GM12872 (cell line): Measurements from ENCODE around the gene CRISPLD2.

Experiments used
- TF ChIP-seq, protein P1 (sequence below): IDR thresholded peaks from 3 replicates; pipeline ENCODE4 v1.5.1; 2011; ENCODE audit warnings: low read depth, mild to moderate bottlenecking, low read length, moderate library complexity; ENCODE audit not compliant: insufficient read depth

CRISPLD2 gene

DNA sequence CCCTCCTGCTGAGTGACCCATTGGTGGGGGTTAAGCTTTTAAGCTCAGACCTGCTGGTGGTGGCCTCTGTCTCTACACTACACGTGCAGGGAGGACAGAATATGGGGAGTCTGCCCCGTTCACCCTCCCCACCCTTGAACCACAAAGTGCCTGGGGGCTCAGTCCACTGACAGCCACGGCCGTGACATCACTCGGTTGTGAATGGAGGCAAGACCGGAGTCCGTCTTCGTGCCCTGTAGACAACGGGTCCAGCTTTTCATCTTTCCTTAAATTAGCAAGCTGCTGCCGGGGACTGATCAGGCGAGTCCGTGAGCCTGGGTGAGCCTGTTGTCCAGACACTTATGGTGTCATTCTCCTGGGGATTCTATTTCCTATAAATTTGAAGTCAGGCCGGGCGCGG lies 67.4 kb downstream of the CRISPLD2 start:
- TF ChIP-seq, protein P1, sequence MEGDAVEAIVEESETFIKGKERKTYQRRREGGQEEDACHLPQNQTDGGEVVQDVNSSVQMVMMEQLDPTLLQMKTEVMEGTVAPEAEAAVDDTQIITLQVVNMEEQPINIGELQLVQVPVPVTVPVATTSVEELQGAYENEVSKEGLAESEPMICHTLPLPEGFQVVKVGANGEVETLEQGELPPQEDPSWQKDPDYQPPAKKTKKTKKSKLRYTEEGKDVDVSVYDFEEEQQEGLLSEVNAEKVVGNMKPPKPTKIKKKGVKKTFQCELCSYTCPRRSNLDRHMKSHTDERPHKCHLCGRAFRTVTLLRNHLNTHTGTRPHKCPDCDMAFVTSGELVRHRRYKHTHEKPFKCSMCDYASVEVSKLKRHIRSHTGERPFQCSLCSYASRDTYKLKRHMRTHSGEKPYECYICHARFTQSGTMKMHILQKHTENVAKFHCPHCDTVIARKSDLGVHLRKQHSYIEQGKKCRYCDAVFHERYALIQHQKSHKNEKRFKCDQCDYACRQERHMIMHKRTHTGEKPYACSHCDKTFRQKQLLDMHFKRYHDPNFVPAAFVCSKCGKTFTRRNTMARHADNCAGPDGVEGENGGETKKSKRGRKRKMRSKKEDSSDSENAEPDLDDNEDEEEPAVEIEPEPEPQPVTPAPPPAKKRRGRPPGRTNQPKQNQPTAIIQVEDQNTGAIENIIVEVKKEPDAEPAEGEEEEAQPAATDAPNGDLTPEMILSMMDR, result no peak

DNA sequence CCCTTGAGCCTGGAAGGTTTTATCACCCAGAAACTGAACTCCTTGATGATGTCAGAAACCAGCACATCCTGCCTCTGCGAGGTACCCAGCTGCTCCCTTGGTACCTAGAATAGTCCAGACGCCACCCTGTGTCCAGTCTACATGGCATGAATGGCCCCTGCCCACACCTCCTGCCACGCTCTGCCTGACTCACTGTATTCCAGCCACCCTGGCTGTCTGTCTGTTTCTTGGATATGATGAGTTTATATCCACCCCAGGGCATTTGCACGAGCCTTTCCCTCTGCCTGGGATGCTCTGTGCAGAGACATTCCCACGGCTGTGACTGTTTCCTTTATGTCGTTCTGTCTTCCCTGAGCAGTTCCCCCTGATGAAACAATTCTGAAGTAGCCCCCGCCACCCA lies 68.7 kb downstream of the CRISPLD2 start:
- TF ChIP-seq, protein P1, result no peak

DNA sequence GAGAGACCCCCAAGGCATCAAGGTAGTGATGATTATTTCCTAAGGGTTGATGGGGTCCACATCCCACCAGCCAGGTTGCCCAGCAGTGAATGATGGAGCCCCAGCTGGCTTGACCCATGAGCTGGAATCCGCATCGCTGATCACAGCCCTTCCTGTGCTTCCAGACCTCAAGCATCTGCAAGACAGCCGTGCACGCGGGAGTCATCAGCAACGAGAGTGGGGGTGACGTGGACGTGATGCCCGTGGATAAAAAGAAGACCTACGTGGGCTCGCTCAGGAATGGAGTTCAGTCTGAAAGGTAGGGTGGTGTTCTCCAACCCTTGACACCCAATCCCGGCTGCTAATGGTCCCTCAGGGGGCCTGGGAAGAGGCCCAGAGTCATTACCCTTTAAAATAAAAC lies 69.3 kb downstream of the CRISPLD2 start:
- TF ChIP-seq, protein P1, result no peak

DNA sequence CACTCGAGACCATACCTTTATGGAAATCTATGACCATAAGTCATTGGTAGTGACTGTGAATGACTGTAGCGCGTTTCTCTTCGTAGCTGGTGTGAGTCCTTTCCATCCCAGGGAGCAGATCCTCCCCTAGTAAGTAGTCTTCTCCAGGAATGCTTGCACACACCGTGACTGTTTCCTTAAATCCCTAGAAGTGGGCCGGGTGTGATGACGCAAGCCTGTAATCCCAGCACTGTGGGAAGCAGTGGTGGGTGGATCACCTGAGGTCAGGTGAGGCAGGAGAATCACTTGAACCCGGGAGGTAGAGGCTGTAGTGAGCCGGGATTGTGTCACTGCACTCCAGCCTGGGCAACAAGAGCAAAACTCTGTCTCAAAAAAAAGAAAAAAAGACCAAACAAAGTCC lies 70.6 kb downstream of the CRISPLD2 start:
- TF ChIP-seq, protein P1, result no peak

DNA sequence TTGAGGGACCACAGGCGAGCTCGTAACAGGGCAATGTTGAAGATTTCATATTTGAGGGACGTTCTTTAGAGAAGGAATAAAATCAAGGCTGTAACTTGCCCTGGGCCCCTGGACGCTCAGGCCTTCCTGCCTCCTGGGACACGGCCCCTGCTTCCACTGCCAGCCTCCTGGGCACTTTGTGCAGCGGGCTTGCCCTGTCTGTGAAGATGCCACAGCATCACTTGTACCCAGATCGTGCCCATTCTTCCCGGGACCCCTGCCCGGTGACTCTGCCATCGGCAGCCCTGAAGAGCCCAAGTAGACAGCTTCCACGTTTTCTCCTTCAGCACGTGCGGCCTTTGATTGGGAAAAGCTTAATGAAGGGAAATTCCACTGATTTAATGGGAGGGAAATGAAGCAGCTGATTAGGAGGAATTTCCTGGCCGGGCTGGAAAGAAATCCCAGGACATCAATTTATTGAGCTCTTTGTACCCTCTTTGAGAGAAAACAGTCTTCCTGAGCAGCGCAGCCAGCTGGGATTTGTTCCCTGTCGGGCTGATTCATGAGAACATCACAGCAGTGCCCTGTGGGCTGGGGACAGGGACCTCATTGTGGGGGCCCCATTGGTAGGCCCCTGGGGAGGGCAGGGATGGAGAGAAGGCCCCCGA lies 71.5 kb downstream of the CRISPLD2 start:
- TF ChIP-seq, protein P1, result no peak

DNA sequence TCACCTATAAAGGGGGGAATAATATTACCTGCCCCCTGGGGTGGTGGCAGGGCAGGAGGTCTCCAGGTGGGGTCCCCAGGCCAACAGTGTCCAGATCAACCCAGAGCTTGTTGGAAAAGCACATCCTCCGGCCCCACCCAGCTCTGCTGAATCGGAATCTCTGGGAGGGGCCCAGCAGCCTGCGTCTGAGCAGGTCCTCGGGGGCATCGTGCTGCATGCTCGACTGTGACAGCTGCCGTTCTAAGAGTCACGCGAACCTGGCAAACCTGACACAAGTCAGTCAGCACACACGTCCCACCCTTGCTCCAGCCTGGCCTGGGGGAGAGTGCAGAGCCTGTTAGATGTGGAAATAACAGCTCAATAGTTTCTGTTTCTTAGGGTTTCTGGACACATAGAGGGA lies 72.3 kb downstream of the CRISPLD2 start:
- TF ChIP-seq, protein P1, result no peak

DNA sequence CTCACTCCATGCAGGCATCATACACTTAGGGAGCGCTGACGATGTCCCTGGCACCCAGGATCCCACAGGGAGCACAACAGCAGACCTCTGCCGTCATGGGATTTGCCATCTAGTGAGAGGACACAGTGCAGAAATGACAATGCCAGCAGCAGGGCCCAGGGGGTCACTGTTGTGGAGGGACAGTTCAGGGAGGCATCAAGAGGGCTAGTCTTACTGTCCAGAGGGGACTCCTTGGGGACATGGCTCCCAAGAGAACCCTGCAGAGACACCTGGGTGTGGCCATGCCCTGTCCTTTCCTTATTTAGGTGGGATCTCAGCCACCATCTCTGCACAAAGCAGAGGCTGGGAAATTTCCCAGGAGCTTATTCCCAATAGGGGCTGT lies 73.7 kb downstream of the CRISPLD2 start:
- TF ChIP-seq, protein P1, result no peak
